Common myeloid progenitor, CD34-positive (primary cell): ENCODE measurements around the gene MSN.
"Not testable (repeated sequence)": the region's sequence is repeated elsewhere in the genome, so short reads cannot be mapped to it uniquely, and the experiment has no call there.

Source experiments
- CTCF ChIA-PET: fragments of 350-600 bp; sonication (Branson Sonifier 250); formaldehyde crosslinking; loops from one replicate; lab custom pipeline; 2021; ENCODE audit warnings: antibody characterized with exemption; lab: Charles Lee
- POLR2A ChIA-PET: fragments of 350-600 bp; sonication (Branson Sonifier 250); formaldehyde crosslinking; loops from one replicate; lab custom pipeline; 2021; ENCODE audit warnings: antibody characterized with exemption; lab: Charles Lee
- DNase-seq, 3 donors: peaks; one replicate each; pipeline versions ENCODE4 v3.0.0 to v3.0.0-alpha.2; 2013
- H3K27ac ChIP-seq, 2 experiments: 1 replicate in 1 of 2; 2 replicates in 1 of 2; pipeline ENCODE4 v1.7.0; 2013; ENCODE audit warnings: inconsistent platforms in 2 of 2, low read length in 2 of 2, mild to moderate bottlenecking in 2 of 2, low read depth in 1 of 2, moderate library complexity in 1 of 2; ENCODE audit not compliant: severe bottlenecking in 2 of 2, insufficient read depth in 1 of 2, poor library complexity in 1 of 2
- H3K27me3 ChIP-seq, 5 experiments: replicated peaks in 2 of 5; 1 replicate in 3 of 5; 2 replicates in 2 of 5; pipeline versions ENCODE4 v1.6.1 to v1.7.0; 2013; ENCODE audit warnings: low read length in 4 of 5, mild to moderate bottlenecking in 2 of 5, moderate library complexity in 2 of 5, inconsistent platforms in 1 of 5; ENCODE audit not compliant: insufficient read depth in 5 of 5, control insufficient read depth in 4 of 5
- H3K36me3 ChIP-seq, 4 experiments: 1 replicate in 2 of 4; 2 replicates in 2 of 4; pipeline versions ENCODE4 v1.6.1 to v1.7.0; 2013; ENCODE audit warnings: low read length in 3 of 4, control low read depth in 1 of 4, mild to moderate bottlenecking in 1 of 4; ENCODE audit not compliant: control insufficient read depth in 4 of 4, insufficient read depth in 4 of 4
- H3K4me1 ChIP-seq, 4 experiments: 1 replicate in 3 of 4; 2 replicates in 1 of 4; pipeline versions ENCODE4 v1.6.1 to v1.7.1; 2013; ENCODE audit warnings: low read length in 3 of 4, mild to moderate bottlenecking in 3 of 4, control low read depth in 1 of 4, inconsistent platforms in 1 of 4, moderate library complexity in 1 of 4; ENCODE audit not compliant: control insufficient read depth in 4 of 4, insufficient read depth in 4 of 4; ENCODE audit errors: control extremely low read depth in 1 of 4
- H3K4me3 ChIP-seq, 7 experiments: 1 replicate in 4 of 7; 2 replicates in 3 of 7; pipeline versions ENCODE4 v1.5.1 to v1.7.0; 2013; ENCODE audit warnings: mild to moderate bottlenecking in 7 of 7, low read length in 6 of 7, moderate library complexity in 6 of 7, inconsistent platforms in 2 of 7, low read depth in 2 of 7, control low read depth in 1 of 7; ENCODE audit not compliant: insufficient read depth in 4 of 7, control insufficient read depth in 1 of 7; ENCODE audit errors: extremely low read depth in 1 of 7
- H3K9me3 ChIP-seq, 5 experiments: 1 replicate in 4 of 5; 2 replicates in 1 of 5; pipeline versions ENCODE4 v1.6.1 to v1.7.1; 2013; ENCODE audit warnings: low read length in 4 of 5, mild to moderate bottlenecking in 2 of 5, inconsistent platforms in 1 of 5, low read depth in 1 of 5, moderate library complexity in 1 of 5; ENCODE audit not compliant: control insufficient read depth in 4 of 5, insufficient read depth in 2 of 5; ENCODE audit errors: control extremely low read depth in 1 of 5
- WGBS: methylation state at CpG from one replicate; pipeline ENCODE4 v1.1.5; 2013; ENCODE audit not compliant: insufficient coverage; 5-methylcytosine and 5-hydroxymethylcytosine counted together

The MSN gene

DNA sequence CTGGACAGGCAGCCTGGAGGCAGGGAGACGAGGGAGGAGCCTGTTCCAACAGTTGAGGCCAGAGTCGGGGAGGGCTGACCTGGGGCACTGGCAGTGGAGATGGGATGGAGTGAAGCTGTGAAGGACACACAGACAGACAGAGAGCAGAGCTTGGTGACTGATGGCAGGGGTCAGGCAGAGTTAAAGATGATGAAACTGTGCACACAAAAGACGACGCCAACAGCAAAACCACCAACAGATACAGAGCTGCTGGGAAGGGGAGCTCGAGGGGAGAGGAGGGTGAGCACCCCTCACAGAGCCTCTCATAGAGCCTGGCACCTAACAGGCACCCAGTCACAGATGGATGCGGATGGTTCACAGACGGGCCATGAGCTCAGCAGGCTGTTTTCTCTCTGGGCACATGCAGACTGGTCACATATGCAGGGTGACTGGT, 10.4 kb upstream of the MSN start:
- H3K27me3 ChIP-seq, CTCF ChIA-PET, H3K36me3 ChIP-seq, DNase-seq, H3K27ac ChIP-seq, H3K9me3 ChIP-seq, POLR2A ChIA-PET, H3K4me3 ChIP-seq: not testable (repeated sequence)
- 69% methylated on average over 2 of the region's 7 CpGs for WGBS
- H3K4me1 ChIP-seq = peaks cover 0 to 11% (median 6%) of the 10 kb centered on the region in 4 experiments

DNA sequence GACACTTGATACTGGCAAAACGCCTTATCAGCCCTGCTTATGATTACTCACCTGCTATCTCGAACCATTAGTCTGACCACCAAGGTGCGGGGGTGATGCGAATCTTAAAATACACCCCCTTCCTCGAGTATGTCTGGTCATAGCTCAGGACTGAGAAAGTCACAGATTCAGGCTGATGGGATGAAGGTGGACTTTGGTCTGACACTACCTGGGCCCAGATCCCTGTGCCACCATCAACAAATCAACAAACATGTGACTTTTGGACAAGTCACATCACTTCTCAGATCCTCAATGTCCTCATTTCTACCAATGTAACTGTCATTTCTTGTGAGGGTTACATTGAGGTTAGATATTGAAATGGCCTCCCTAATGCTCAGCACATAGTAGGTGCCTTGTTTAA, 9.8 kb upstream of the MSN start:
- 100% methylated on average over 2 of the region's 5 CpGs for WGBS
- Histone ChIP-seq H3K27me3 (no peaks in the 10 kb centered on the region), H3K27ac (no peak overlapping the region), H3K4me3 (no peak overlapping the region), H3K4me1 (peaks cover 0 to 11% (median 6%) of the 10 kb centered on the region in 4 experiments), H3K36me3 (no peaks in the 10 kb centered on the region), H3K9me3 (no peaks in the 10 kb centered on the region)
- ChIA-PET POLR2A (no interaction called here), CTCF (interaction anchor here (1.0 to 1.3 kb wide), 2 partner anchors 13 to 46 kb away, joined by 3 to 4 read pairs; no protein-coding TSS in a partner anchor)
- no peak for DNase-seq

DNA sequence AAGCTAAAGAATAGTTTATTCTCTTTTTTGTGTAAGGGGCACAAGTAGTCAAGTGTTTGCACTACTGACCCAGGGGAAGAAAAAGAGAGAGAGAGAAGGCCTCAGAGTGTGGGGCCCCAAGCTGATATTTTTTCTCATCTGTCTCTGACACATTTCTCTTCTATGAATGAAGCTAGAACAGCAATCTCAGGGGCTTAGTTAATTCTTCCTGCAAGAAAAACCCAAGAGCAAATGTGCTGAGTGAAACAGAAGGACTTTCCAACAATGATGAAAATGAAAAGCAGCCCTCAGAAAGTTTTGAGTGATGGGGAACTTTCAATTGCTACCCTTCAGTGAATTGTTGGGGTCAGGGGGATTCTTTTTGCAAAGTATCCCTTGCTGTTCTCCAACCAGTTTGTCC, 9.2 kb upstream of the MSN start:
- Histone ChIP-seq H3K4me1 (peaks cover 0 to 11% (median 6%) of the 10 kb centered on the region in 4 experiments), H3K27me3 (no peaks in the 10 kb centered on the region), H3K9me3 (no peaks in the 10 kb centered on the region), H3K4me3 (no peak overlapping the region), H3K36me3 (no peaks in the 10 kb centered on the region), H3K27ac (no peak overlapping the region)
- ChIA-PET POLR2A (interaction anchor here (0.6 kb wide), 1 partner anchor 82 kb away, joined by 3 read pairs; no protein-coding TSS in a partner anchor), CTCF (interaction anchor here (1.0 to 1.3 kb wide), 2 partner anchors 12 to 46 kb away, joined by 3 to 4 read pairs; no protein-coding TSS in a partner anchor)
- no peak for DNase-seq

DNA sequence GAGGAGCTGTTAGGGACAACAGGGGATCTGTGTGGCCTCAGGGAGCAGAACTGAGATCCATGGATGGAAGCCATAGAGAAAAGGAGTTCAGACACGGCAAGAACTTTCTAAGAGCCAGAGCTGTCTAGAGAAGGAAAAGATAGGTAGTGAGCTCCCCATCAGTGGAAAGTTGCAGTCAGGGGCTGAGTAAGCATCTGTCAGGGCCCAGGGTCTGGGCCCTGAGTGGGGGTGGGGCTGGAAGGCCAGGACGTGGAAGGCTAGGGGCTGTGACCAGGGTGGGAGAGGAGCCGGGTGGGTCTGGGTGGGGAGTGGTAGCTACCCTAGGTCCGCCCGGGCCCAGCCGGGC, 324 bp upstream of the MSN start:
- WGBS = 28% methylated on average over 4 of the region's 6 CpGs
- POLR2A ChIA-PET = interaction anchor here (1.0 to 1.5 kb wide), 3 partner anchors 15 to 71 kb away, joined by 3 to 9 read pairs (median 3); no protein-coding TSS in a partner anchor
- peak overlapping the region in 1 of 2 experiments; percentile 96 for H3K27ac ChIP-seq
- peaks cover 0 to 4% (median 3%) of the 10 kb centered on the region in 4 experiments for H3K36me3 ChIP-seq
- peaks cover 12 to 33% (median 16%) of the 10 kb centered on the region in 4 experiments for H3K4me1 ChIP-seq
- H3K4me3 ChIP-seq = peak overlapping the region in 3 of 7 experiments; percentile 26 to 82 (median 73)
- H3K27me3 ChIP-seq = no peaks in the 10 kb centered on the region
- no peak for DNase-seq
- CTCF ChIA-PET = interaction anchor here (0.7 to 2.1 kb wide), 5 partner anchors 23 to 70 kb away, joined by 3 to 6 read pairs (median 4); no protein-coding TSS in a partner anchor
- H3K9me3 ChIP-seq = no peaks in the 10 kb centered on the region

DNA sequence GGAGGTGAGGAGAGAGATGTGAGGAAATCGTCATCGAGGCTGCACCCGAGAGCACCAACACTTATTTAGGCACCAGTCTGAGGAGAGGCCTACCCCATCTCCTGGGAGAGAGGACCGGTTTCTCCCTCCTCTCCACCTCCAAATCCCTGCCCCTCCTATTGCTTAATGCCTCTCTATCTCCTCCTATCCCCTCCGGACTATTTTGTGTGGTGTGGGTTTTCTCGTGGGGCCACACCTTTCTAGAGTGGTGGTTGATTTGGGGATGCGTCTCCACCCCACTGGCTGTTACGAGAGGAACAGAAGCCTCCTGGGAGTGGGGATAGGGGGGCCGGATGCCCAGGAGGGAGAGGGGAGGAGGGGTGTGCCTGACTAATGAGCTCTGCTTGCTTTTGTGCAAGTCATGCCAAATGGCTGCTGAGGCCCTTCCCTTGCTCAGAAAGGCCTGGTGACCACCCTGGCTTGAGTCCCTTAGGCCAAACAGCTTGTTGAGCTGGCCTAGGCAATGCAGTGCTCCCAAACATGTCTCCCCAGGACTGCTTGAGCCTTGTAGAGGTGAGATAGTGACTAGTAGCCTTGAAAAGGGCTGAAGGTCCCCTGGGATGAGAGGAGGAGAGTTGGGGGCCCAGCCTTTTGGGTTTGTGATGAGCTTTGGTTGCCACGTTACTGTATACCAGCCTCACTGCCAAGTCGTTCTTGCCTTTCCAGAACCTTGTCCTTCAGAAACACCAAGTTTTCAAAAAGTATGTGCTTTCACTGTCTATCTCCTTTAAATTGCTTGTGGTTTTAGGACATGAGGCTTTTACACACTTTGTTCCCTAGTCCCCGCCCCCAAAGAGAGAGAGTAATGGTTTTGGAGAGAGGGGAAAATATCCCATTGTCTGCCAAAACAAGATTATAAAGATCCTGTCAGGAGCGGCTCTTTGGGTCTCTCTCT, 1.2 kb downstream of the MSN start:
- Histone ChIP-seq H3K27me3 (peaks cover 0 to 5% (median 0%) of the 10 kb centered on the region in 5 experiments), H3K9me3 (no peaks in the 10 kb centered on the region), H3K36me3 (peaks cover 3 to 7% (median 5%) of the 10 kb centered on the region in 4 experiments), H3K27ac (peak overlapping the region; percentile 89 to 96), H3K4me1 (peaks cover 21 to 49% (median 26%) of the 10 kb centered on the region in 4 experiments), H3K4me3 (peak overlapping the region; percentile 67 to 82 (median 73))
- CTCF ChIA-PET = interaction anchor here (0.6 to 2.1 kb wide), 9 partner anchors 16 to 72 kb away, joined by 3 to 11 read pairs (median 4); no protein-coding TSS in a partner anchor
- POLR2A ChIA-PET = interaction anchor here (0.6 to 1.8 kb wide), 6 partner anchors 24 to 322 kb away, joined by 3 to 13 read pairs (median 4); no protein-coding TSS in a partner anchor
- DNase-seq = peak; percentile 81 to 93 (median 89)
- WGBS = 45% methylated on average over 6 of the region's 13 CpGs

DNA sequence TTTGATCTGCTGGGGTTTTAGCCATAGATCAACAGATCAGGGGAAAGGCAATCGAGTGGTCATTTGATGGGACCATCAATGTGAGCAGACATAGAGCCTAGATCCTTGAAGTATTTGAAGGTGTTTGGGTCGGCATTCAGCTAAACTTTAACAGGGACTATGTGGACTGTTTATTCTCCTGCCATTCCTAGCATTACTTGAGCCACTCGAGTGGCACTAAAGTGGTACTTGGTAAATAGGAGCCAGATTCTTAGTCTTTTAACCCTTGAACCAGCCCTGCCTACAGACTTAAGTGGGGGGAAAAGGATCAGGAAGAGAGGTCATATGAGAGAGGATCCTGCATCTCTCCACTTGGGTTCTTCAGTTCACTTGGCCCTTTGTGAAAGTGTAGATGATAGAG, 3.8 kb downstream of the MSN start:
- peak overlapping the region in 3 of 7 experiments; percentile 14 to 45 (median 40) for H3K4me3 ChIP-seq
- peaks cover 31 to 70% (median 41%) of the 10 kb centered on the region in 4 experiments for H3K4me1 ChIP-seq
- peaks cover 3 to 13% (median 6%) of the 10 kb centered on the region in 4 experiments for H3K36me3 ChIP-seq
- 65% methylated on average over 2 of the region's 3 CpGs for WGBS
- no peak for DNase-seq
- no peaks in the 10 kb centered on the region for H3K9me3 ChIP-seq
- CTCF ChIA-PET = interaction anchor here (0.9 to 4.1 kb wide), 5 partner anchors 26 to 37 kb away, joined by 3 to 11 read pairs (median 3); no protein-coding TSS in a partner anchor
- H3K27me3 ChIP-seq = peaks cover 0 to 7% (median 0%) of the 10 kb centered on the region in 5 experiments
- no peak overlapping the region for H3K27ac ChIP-seq
- POLR2A ChIA-PET = interaction anchor here (1.1 kb wide), 1 partner anchor 27 kb away, joined by 7 read pairs; no protein-coding TSS in a partner anchor
